PC-3 (cell line): ENCODE results near the gene ZDHHC1.

Source experiments
- CTCF ChIP-seq: fragments of 300-600 bp; sonication (generic); conservative IDR thresholded peaks from 2 replicates; pipeline ENCODE4 v1.5.1; 2017; ENCODE audit warnings: antibody characterized with exemption, low read depth, mild to moderate bottlenecking, low read length
- EZH2 ChIP-seq: fragments of 300-600 bp; sonication (generic); IDR thresholded peaks from one replicate; pipeline ENCODE4 v1.6.1; 2017; ENCODE audit warnings: antibody characterized with exemption, mild to moderate bottlenecking, low read length; ENCODE audit not compliant: unreplicated experiment
- EZH2phosphoT487 ChIP-seq: fragments of 300-600 bp; sonication (generic); IDR thresholded peaks from 2 replicates; pipeline ENCODE4 v1.6.1; 2018; ENCODE audit warnings: mild to moderate bottlenecking, antibody characterized with exemption, low read length, borderline replicate concordance

DNA sequence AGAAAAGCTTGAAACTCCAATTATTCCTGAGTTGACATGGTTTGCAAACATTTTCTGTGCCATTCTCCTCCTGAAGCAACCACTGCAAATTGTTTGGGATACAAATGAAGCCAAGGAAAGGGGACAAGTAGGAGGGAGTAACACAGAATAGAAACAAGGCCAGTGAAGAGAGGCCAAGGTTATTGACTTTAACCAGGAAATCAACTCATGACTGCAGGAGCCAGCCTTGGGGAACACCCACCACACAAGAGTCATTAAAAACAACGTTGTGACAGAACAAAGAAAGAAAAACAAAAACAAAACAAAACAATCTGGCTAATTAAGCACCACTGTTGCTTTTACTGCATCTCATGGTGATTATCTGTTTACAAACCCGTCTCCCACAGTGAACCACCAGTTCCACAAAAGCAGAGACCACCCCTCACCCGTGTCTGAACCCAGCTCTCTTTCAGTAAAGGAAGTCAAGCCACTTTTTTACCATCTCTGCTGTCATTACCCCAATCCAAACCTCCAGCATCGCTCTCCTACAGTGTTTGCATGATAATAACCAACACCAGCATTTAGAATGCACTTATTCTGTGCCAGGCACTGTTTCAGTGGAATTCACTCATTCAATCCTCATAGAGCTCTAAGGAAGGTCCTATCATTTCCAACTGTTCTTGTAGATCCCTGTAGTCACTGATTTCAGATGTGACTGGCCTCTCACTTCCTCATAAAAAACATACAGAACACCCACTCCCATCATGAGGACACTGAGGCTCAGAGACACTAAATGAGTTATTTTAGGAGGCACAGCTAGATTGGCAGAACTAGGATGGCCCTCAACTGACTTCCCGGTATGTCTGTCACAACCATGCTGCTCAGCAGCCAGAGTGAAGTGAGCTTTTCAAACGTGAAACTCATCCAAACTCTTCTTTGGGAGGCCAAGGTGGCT, 2.0 kb downstream of the ZDHHC1 start:
- TF ChIP-seq CTCF = no peak
- no peak for TF ChIP-seq EZH2
- TF ChIP-seq EZH2phosphoT487 = no peak
